Liver (tissue), 10 donors: Measurements from ENCODE around the gene GRSF1. TPM values are rescaled to one million over a fixed set of nuclear protein-coding genes. Genes with fewer than 3 reads are reported as not detected.

Source experiments
- DNase-seq: peaks from one replicate; pipeline ENCODE4 v3.0.0-alpha.2; 2017; ENCODE audit warnings: low spot score
- H3K27ac ChIP-seq, 2 donors: one replicate each; pipeline ENCODE4 v1.7.0; 2013; ENCODE audit warnings: inconsistent platforms in 2 of 2, low read length in 2 of 2, control low read depth in 1 of 2, low read depth in 1 of 2, mild to moderate bottlenecking in 1 of 2
- H3K27me3 ChIP-seq, 4 donors: one replicate each; pipeline versions ENCODE4 v1.6.1 to v1.7.0; 2013; ENCODE audit warnings: low read length in 3 of 4, inconsistent platforms in 1 of 4, mild to moderate bottlenecking in 1 of 4, moderate library complexity in 1 of 4; ENCODE audit not compliant: control insufficient read depth in 4 of 4, insufficient read depth in 4 of 4
- H3K36me3 ChIP-seq, 4 donors: one replicate each; pipeline versions ENCODE4 v1.6.1 to v1.7.0; 2013; ENCODE audit warnings: low read length in 3 of 4, mild to moderate bottlenecking in 3 of 4, low read depth in 1 of 4, moderate library complexity in 1 of 4; ENCODE audit not compliant: control insufficient read depth in 4 of 4, insufficient read depth in 3 of 4
- H3K4me1 ChIP-seq, 4 donors: one replicate each; pipeline versions ENCODE4 v1.6.1 to v1.7.0; 2013; ENCODE audit warnings: low read length in 3 of 4, mild to moderate bottlenecking in 3 of 4, moderate library complexity in 1 of 4; ENCODE audit not compliant: control insufficient read depth in 4 of 4, insufficient read depth in 4 of 4
- H3K4me3 ChIP-seq, 3 donors: one replicate each; pipeline versions ENCODE4 v1.6.1 to v1.7.0; 2013; ENCODE audit warnings: low read length in 3 of 3, control low read depth in 1 of 3, low read depth in 1 of 3, mild to moderate bottlenecking in 1 of 3
- H3K9ac ChIP-seq, 2 donors: one replicate each; pipeline ENCODE4 v1.7.0; 2013; ENCODE audit warnings: low read length in 2 of 2, mild to moderate bottlenecking in 2 of 2, moderate library complexity in 2 of 2, control low read depth in 1 of 2, low read depth in 1 of 2
- H3K9me3 ChIP-seq, 4 donors: one replicate each; pipeline versions ENCODE4 v1.6.1 to v1.7.0; 2013; ENCODE audit warnings: low read length in 3 of 4; ENCODE audit not compliant: control insufficient read depth in 4 of 4
- CTCF ChIP-seq: fragments of 150-350 bp; IDR thresholded peaks from 2 replicates; pipeline ENCODE4 v1.5.1; 2017; ENCODE audit warnings: improper control_type of control experiment, low read depth, low read length; ENCODE audit not compliant: missing input control
- EGR1 ChIP-seq, 2 donors: IDR thresholded peaks; 2 replicates each; pipeline ENCODE4 v1.6.1; 2016 to 2018; ENCODE audit warnings: antibody characterized with exemption in 2 of 2, low read depth in 2 of 2
- FOXA1 ChIP-seq: IDR thresholded peaks from 2 replicates; pipeline ENCODE4 v1.6.1; 2016; ENCODE audit warnings: antibody characterized with exemption
- FOXA2 ChIP-seq: IDR thresholded peaks from 2 replicates; pipeline ENCODE4 v1.6.1; 2016; ENCODE audit warnings: antibody characterized with exemption
- GABPA ChIP-seq, 2 donors: IDR thresholded peaks in 1 of 2; conservative IDR thresholded peaks in 1 of 2; 2 replicates each; pipeline ENCODE4 v1.6.1; 2016; ENCODE audit warnings: antibody characterized with exemption in 2 of 2, mild to moderate bottlenecking in 1 of 2, moderate library complexity in 1 of 2
- HNF4A ChIP-seq, 2 donors: conservative IDR thresholded peaks; 2 replicates each; pipeline ENCODE4 v1.6.1; 2016; ENCODE audit warnings: antibody characterized with exemption in 2 of 2, mild to moderate bottlenecking in 2 of 2
- HNF4G ChIP-seq: IDR thresholded peaks from 2 replicates; pipeline ENCODE4 v1.6.1; 2016; ENCODE audit warnings: antibody characterized with exemption
- JUND ChIP-seq, 2 donors: IDR thresholded peaks; 2 replicates each; pipeline ENCODE4 v1.6.1; 2016; ENCODE audit warnings: antibody characterized with exemption in 2 of 2
- NR2F2 ChIP-seq: IDR thresholded peaks from 2 replicates; pipeline ENCODE4 v1.6.1; 2016; ENCODE audit warnings: antibody characterized with exemption
- RXRA ChIP-seq, 2 donors: IDR thresholded peaks; 2 replicates each; pipeline ENCODE4 v1.6.1; 2017 to 2018; ENCODE audit warnings: antibody characterized with exemption in 2 of 2, mild to moderate bottlenecking in 1 of 2
- SP1 ChIP-seq: IDR thresholded peaks from 2 replicates; pipeline ENCODE4 v1.6.1; 2018; ENCODE audit warnings: antibody characterized with exemption, mild to moderate bottlenecking
- TAF1 ChIP-seq: conservative IDR thresholded peaks from 2 replicates; pipeline ENCODE4 v1.6.1; 2016; ENCODE audit warnings: antibody characterized with exemption, mild to moderate bottlenecking
- ZBTB33 ChIP-seq: IDR thresholded peaks from 2 replicates; pipeline ENCODE4 v1.6.1; 2016; ENCODE audit warnings: antibody characterized with exemption
- WGBS: extraction: QIAGEN DNeasy Blood & Tissue Kit; methylation state at CpG from one replicate; pipeline ENCODE4 v1.1.7; 2013; 5-methylcytosine and 5-hydroxymethylcytosine counted together
- polyA plus RNA-seq, 2 donors: library from polyadenylated mRNA; stranded (reverse) in 1 of 2; unstranded in 1 of 2; fragments of 200-250 nt in 1 of 2; fragments of >200 nt in 1 of 2; fragmentation: Nextera tagmentation in 1 of 2; extraction: Ambion mirVana in 1 of 2; gene quantifications; one replicate each; pipeline versions ENCODE4 v1.2.1 to v1.2.3, GENCODE V29; 2013 to 2015
- small RNA-seq: library from RNA; depleted of rRNA; stranded (forward); fragments of <200 nt; gene quantifications from one replicate; pipeline ENCODE3, GENCODE V24; 2014
- total RNA-seq, 2 donors: library from RNA; depleted of rRNA; stranded (reverse); fragments of >200 nt; gene quantifications; one replicate each; pipeline ENCODE4 v1.2.3, GENCODE V29; 2014
- TF ChIP-seq, protein P1 (sequence below): IDR thresholded peaks from 2 replicates; pipeline ENCODE4 v1.6.1; 2016; ENCODE audit warnings: antibody characterized with exemption
- TF ChIP-seq, protein P2 (sequence below): IDR thresholded peaks from 2 replicates; pipeline ENCODE4 v1.6.1; 2016; ENCODE audit warnings: antibody characterized with exemption
- donor health status: healthy.
- donor health status: healthy.
- donor health status: healthy.
- donor health status: healthy.
- donor health status: healthy.

Gene GRSF1
- total and polyA plus RNA-seq, 4 donors = 22.5 to 30.4 (median 28.0) TPM

GRCh38 chr4:70768301-70768948 is 71.3 kb downstream of the GRSF1 start:
- WGBS = 94% methylated on average over 3 of the region's 3 CpGs
- H3K36me3 ChIP-seq = peaks cover 0 to 20% (median 15%) of the 10 kb centered on the region in 4 donors
- DNase-seq = no peak
- no peak overlapping the region for H3K4me3 ChIP-seq
- no peaks in the 10 kb centered on the region for H3K9me3 ChIP-seq
- no peak for TF ChIP-seq RXRA (IDR thresholded peaks at IDR 0.05)
- TF ChIP-seq, protein P1, sequence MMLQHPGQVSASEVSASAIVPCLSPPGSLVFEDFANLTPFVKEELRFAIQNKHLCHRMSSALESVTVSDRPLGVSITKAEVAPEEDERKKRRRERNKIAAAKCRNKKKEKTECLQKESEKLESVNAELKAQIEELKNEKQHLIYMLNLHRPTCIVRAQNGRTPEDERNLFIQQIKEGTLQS = no peak
- TF ChIP-seq FOXA1 = no peak
- TF ChIP-seq SP1 = no peak
- TF ChIP-seq JUND (IDR thresholded peaks at IDR 0.05) = no peak
- TF ChIP-seq GABPA (IDR thresholded peaks at IDR 0.05 in 1 of 2, conservative IDR thresholded peaks at IDR 0.05 in 1 of 2) = no peak
- no peak for TF ChIP-seq TAF1
- TF ChIP-seq NR2F2 = no peak
- no peak for TF ChIP-seq CTCF
- no peak for TF ChIP-seq HNF4G
- no peak for TF ChIP-seq EGR1 (IDR thresholded peaks at IDR 0.05; ENCODE audit: low read depth in 2 of 2)
- TF ChIP-seq, protein P2, sequence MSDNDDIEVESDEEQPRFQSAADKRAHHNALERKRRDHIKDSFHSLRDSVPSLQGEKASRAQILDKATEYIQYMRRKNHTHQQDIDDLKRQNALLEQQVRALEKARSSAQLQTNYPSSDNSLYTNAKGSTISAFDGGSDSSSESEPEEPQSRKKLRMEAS = no peak
- TF ChIP-seq ZBTB33 = no peak
- no peak for TF ChIP-seq HNF4A (conservative IDR thresholded peaks at IDR 0.05)
- TF ChIP-seq FOXA2 = no peak
- H3K27ac ChIP-seq = no peak overlapping the region
- H3K9ac ChIP-seq = no peak overlapping the region
- H3K27me3 ChIP-seq = no peaks in the 10 kb centered on the region
- peaks cover 0 to 2% (median 0%) of the 10 kb centered on the region in 4 donors for H3K4me1 ChIP-seq

Small RNA genes lying within 50 kb of the gene (small RNA-seq; reads per million reads assigned to genes)
- gene RF00026 (not detected), gene RNU6-891P (not detected)

Other genes with a start within 250 kb of the GRSF1 start
- gene AMBN, start 247.6 kb downstream of the GRSF1 start, total RNA-seq = not detected
- not detected for gene AMBN, start 247.6 kb downstream of the GRSF1 start, polyA plus RNA-seq
- gene ENAM, start 211.1 kb downstream of the GRSF1 start, total RNA-seq = under 1 TPM; 0.28 to 0.50 TPM
- under 1 TPM; 0.25 to 0.29 TPM for gene ENAM, start 211.1 kb downstream of the GRSF1 start, polyA plus RNA-seq
- 10 to 100 TPM in 1 of 2 donors, 1 to 10 TPM in 1; 2.1 to 12.4 TPM for gene JCHAIN, start 173.4 kb downstream of the GRSF1 start, total RNA-seq
- gene JCHAIN, start 173.4 kb downstream of the GRSF1 start, polyA plus RNA-seq = 10 to 100 TPM in 1 of 2 donors, 1 to 10 TPM in 1; 7.1 to 69.5 TPM
- 10 to 100 TPM in 1 of 2 donors, 1 to 10 TPM in 1; 9.7 to 12.8 TPM for gene UTP3, start 151.4 kb downstream of the GRSF1 start, total RNA-seq
- gene UTP3, start 151.4 kb downstream of the GRSF1 start, polyA plus RNA-seq = 10 to 100 TPM in 1 of 2 donors, 1 to 10 TPM in 1; 6.5 to 12.2 TPM
- gene RUFY3, start 117.9 kb downstream of the GRSF1 start, total RNA-seq = 10 to 100 TPM; 13.8 to 35.2 TPM
- 10 to 100 TPM in 1 of 2 donors, 1 to 10 TPM in 1; 9.2 to 16.2 TPM for gene RUFY3, start 117.9 kb downstream of the GRSF1 start, polyA plus RNA-seq
- gene MOB1B, start 62.5 kb upstream of the GRSF1 start, total RNA-seq = 10 to 100 TPM in 1 of 2 donors, 1 to 10 TPM in 1; 5.0 to 69.0 TPM
- gene MOB1B, start 62.5 kb upstream of the GRSF1 start, polyA plus RNA-seq = 1 to 10 TPM; 2.1 to 2.4 TPM
- gene DCK, start 153.8 kb upstream of the GRSF1 start, total RNA-seq = 10 to 100 TPM in 1 of 2 donors, 1 to 10 TPM in 1; 3.3 to 55.9 TPM
- gene DCK, start 153.8 kb upstream of the GRSF1 start, polyA plus RNA-seq = 1 to 10 TPM; 2.8 to 4.0 TPM